IMR-90 (cell line): ENCODE results near the gene PLD1. TPM values are rescaled to one million over a fixed set of nuclear protein-coding genes. Genes with fewer than 3 reads are reported as not detected.
A peak's percentile ranks its signal among the peaks of the same experiment; 100 is the strongest.

Experiments used
- ATAC-seq: fragments of 200-7000 bp; cut with Tn5 transposase; 2 replicates; pipeline ENCODE4 v1.9.1; 2020; ENCODE audit warnings: low read depth, mild to moderate bottlenecking, moderate library complexity
- BruUV-seq: library from RNA; stranded (reverse); fragments of 400-500 nt; replicated peaks from 2 replicates; lab custom pipeline; 2021; lab: Mats Ljungman, UMichigan
- CTCF ChIA-PET: fragments of 300-600 bp; formaldehyde crosslinking; extraction: SDS; loops from one replicate; lab custom pipeline; 2021; ENCODE audit warnings: antibody characterized with exemption; lab: Yijun Ruan, JAX
- POLR2A ChIA-PET: fragments of 300-600 bp; sonication (Branson Sonifier 250); formaldehyde crosslinking; loops from one replicate; lab custom pipeline; 2022; ENCODE audit warnings: antibody characterized with exemption; ENCODE audit not compliant: unreplicated experiment; lab: Charles Lee
- DNase-seq: peaks from one replicate; pipeline ENCODE4 v3.0.0; 2013
- H2AFZ ChIP-seq: replicated peaks from 2 replicates; pipeline ENCODE3; 2013; ENCODE audit warnings: low read length, mild to moderate bottlenecking; ENCODE audit not compliant: poor library complexity
- H2AK5ac ChIP-seq: 2 replicates; pipeline ENCODE4 v1.6.1; 2013; ENCODE audit warnings: low read depth, low read length, inconsistent platforms
- H2AK9ac ChIP-seq: replicated peaks from 2 replicates; pipeline ENCODE3; 2013; ENCODE audit warnings: mild to moderate bottlenecking, low read depth, low read length, moderate library complexity; ENCODE audit not compliant: poor library complexity
- H2BK120ac ChIP-seq: 2 replicates; pipeline ENCODE4 v1.6.1; 2013; ENCODE audit warnings: low read depth, low read length, inconsistent platforms
- H2BK15ac ChIP-seq: 3 replicates; pipeline ENCODE4 v1.6.1; 2013; ENCODE audit warnings: low read depth, low read length, inconsistent platforms
- H2BK20ac ChIP-seq: 2 replicates; pipeline ENCODE4 v1.6.1; 2013; ENCODE audit warnings: low read depth, mild to moderate bottlenecking, inconsistent platforms, low read length, moderate library complexity
- H2BK5ac ChIP-seq: 2 replicates; pipeline ENCODE4 v1.6.1; 2013; ENCODE audit warnings: mild to moderate bottlenecking, low read depth, low read length, inconsistent platforms; ENCODE audit not compliant: poor library complexity, severe bottlenecking
- H3K14ac ChIP-seq: replicated peaks from 2 replicates; pipeline ENCODE4 v1.6.1; 2013; ENCODE audit warnings: low read depth, low read length, inconsistent platforms
- H3K18ac ChIP-seq: 2 replicates; pipeline ENCODE4 v1.6.1; 2013; ENCODE audit warnings: low read depth, low read length, control low read depth
- H3K23ac ChIP-seq: 2 replicates; pipeline ENCODE4 v1.6.1; 2013; ENCODE audit warnings: low read depth, low read length, inconsistent platforms
- H3K27ac ChIP-seq: 2 replicates; pipeline ENCODE4 v1.5.1; 2013; ENCODE audit warnings: mild to moderate bottlenecking, control low read depth, low read length; ENCODE audit not compliant: insufficient read depth
- H3K27me3 ChIP-seq: 2 replicates; pipeline ENCODE4 v1.6.1; 2013; ENCODE audit warnings: low read length; ENCODE audit not compliant: control insufficient read depth, insufficient read depth
- H3K36me3 ChIP-seq: 2 replicates; pipeline ENCODE4 v1.6.1; 2013; ENCODE audit warnings: low read length, mixed read lengths; ENCODE audit not compliant: control insufficient read depth, insufficient read depth
- H3K4ac ChIP-seq: 2 replicates; pipeline ENCODE4 v1.6.1; 2013; ENCODE audit warnings: low read depth, low read length, inconsistent platforms
- H3K4me1 ChIP-seq: 2 replicates; pipeline ENCODE4 v1.6.1; 2013; ENCODE audit warnings: low read length, mixed read lengths; ENCODE audit not compliant: control insufficient read depth, insufficient read depth
- H3K4me2 ChIP-seq: 2 replicates; pipeline ENCODE4 v1.6.1; 2013; ENCODE audit warnings: low read depth, mild to moderate bottlenecking, control low read depth, low read length, moderate library complexity
- H3K4me3 ChIP-seq: 2 replicates; pipeline ENCODE4 v1.5.1; 2013; ENCODE audit warnings: low read depth, mild to moderate bottlenecking, control low read depth, low read length, moderate library complexity; ENCODE audit not compliant: insufficient read depth
- H3K56ac ChIP-seq: 2 replicates; pipeline ENCODE4 v1.6.1; 2013; ENCODE audit warnings: low read length, inconsistent platforms; ENCODE audit not compliant: insufficient read depth; ENCODE audit errors: extremely low read depth
- H3K79me1 ChIP-seq, 2 experiments: 2 replicates each; pipeline ENCODE4 v1.6.1; 2013; ENCODE audit warnings: low read length in 2 of 2, inconsistent platforms in 1 of 2, low read depth in 1 of 2
- H3K9ac ChIP-seq: 2 replicates; pipeline ENCODE4 v1.6.1; 2013; ENCODE audit warnings: low read depth, low read length, control low read depth
- H3K9me1 ChIP-seq: 2 replicates; pipeline ENCODE4 v1.6.1; 2013; ENCODE audit warnings: low read length, inconsistent platforms; ENCODE audit not compliant: insufficient read depth
- H3K9me3 ChIP-seq: 2 replicates; pipeline ENCODE4 v1.6.1; 2013; ENCODE audit warnings: low read length; ENCODE audit not compliant: control insufficient read depth, insufficient read depth
- H4K20me1 ChIP-seq: 2 replicates; pipeline ENCODE4 v1.6.1; 2013; ENCODE audit warnings: low read length, inconsistent platforms; ENCODE audit not compliant: insufficient read depth
- H4K5ac ChIP-seq: 2 replicates; pipeline ENCODE4 v1.6.1; 2013; ENCODE audit warnings: mild to moderate bottlenecking, low read depth, low read length, control low read depth
- H4K8ac ChIP-seq, 2 experiments: 2 replicates each; pipeline ENCODE4 v1.6.1; 2013; ENCODE audit warnings: low read depth in 2 of 2, low read length in 2 of 2, control low read depth in 1 of 2, inconsistent platforms in 1 of 2
- H4K91ac ChIP-seq: 2 replicates; pipeline ENCODE4 v1.6.1; 2013; ENCODE audit warnings: low read depth, low read length, inconsistent platforms; ENCODE audit not compliant: insufficient read depth
- CEBPB ChIP-seq: IDR thresholded peaks from 2 replicates; pipeline ENCODE4 v1.6.1; 2012; ENCODE audit warnings: low read depth, low read length, improper control_type of control experiment
- FOS ChIP-seq: fragments of 150-350 bp; IDR thresholded peaks from 2 replicates; pipeline ENCODE4 v1.6.1; 2016; ENCODE audit warnings: low read depth, low read length
- NFE2L2 ChIP-seq: fragments of 150-350 bp; IDR thresholded peaks from 2 replicates; pipeline ENCODE4 v1.6.1; 2016; ENCODE audit warnings: low read depth, mild to moderate bottlenecking, low read length
- RAD21 ChIP-seq: IDR thresholded peaks from 2 replicates; pipeline ENCODE4 v1.6.1; 2012; ENCODE audit warnings: low read length, improper control_type of control experiment
- WGBS, 2 experiments: methylation state at CpG; one replicate each; pipeline versions ENCODE4 v1.1.5 to v1.1.7; 2013; ENCODE audit warnings: missing lambda C conversion rate in 2 of 2; ENCODE audit not compliant: insufficient read length in 1 of 2; ENCODE audit errors: extremely low coverage in 2 of 2; 5-methylcytosine and 5-hydroxymethylcytosine counted together
- dilution Hi-C: fragments of 300-500 bp; cut with HindIII; formaldehyde crosslinking; loops from one replicate; pipeline ENCODE4 v1.14.3; 2018; ENCODE audit warnings: low sequenced_read_pairs; ENCODE audit not compliant: unreplicated experiment
- in situ Hi-C: fragments of 300-500 bp; cut with MboI; formaldehyde crosslinking; loops from 3 replicates; pipeline ENCODE4 v1.14.3; 2019; ENCODE audit warnings: low sequenced_read_pairs, inconsistent platforms, mixed read lengths
- intact Hi-C: fragments of 100-400 bp; cut with micrococcal nuclease; formaldehyde crosslinking; loops from 2 replicates; pipeline ENCODE4 v1.10.0; 2022
- polyA plus RNA-seq, 3 experiments: library from polyadenylated mRNA; depleted of rRNA; stranded (reverse); fragments of >200 nt; gene quantifications; 2 replicates each; pipeline ENCODE4 v1.2.3, GENCODE V29; 2012; ENCODE audit warnings: low replicate concordance in 1 of 3
- total RNA-seq: library from RNA; depleted of rRNA; stranded (reverse); fragments of >200 nt; gene quantifications from 2 replicates; pipeline ENCODE4 v1.2.3, GENCODE V29; 2012
- TF ChIP-seq, protein P1 (sequence below): fragments of 150-350 bp; IDR thresholded peaks from 2 replicates; pipeline ENCODE4 v1.6.1; 2016; ENCODE audit warnings: low read depth, mild to moderate bottlenecking, low read length, moderate library complexity, borderline replicate concordance

PLD1 gene
- total and polyA plus RNA-seq, 2 of the 4 experiments (the other 2 are of a cell fraction) = 3.3 to 9.7 TPM

- peaks cover 24% of the 10 kb centered on the region; the same call in 1 of the 2 replicates for H3K9me1 ChIP-seq
- H2AK9ac ChIP-seq = no peak overlapping the region
- DNase-seq (peak; percentile 94), ATAC-seq (no peak)
- no peaks in the 10 kb centered on the region for H3K36me3 ChIP-seq
- no peak overlapping the region for H3K9ac ChIP-seq
- peak overlapping the region; percentile 20; the same call in 1 of the 2 replicates for H3K18ac ChIP-seq
- in situ Hi-C loops = no loop called here
- no peak overlapping the region for H4K5ac ChIP-seq
- H2AK5ac ChIP-seq = 0 out of 2 replicates have a peak overlapping the region, but pooled peaks have one; percentile 14
- peaks cover 21% of the 10 kb centered on the region for H3K4me1 ChIP-seq
- H4K91ac ChIP-seq = no peak overlapping the region
- peak overlapping the region; percentile 87 for H3K14ac ChIP-seq
- no peak overlapping the region for H2BK15ac ChIP-seq
- no peaks in the 10 kb centered on the region for H4K20me1 ChIP-seq
- H3K27ac ChIP-seq = no peak overlapping the region
- H3K56ac ChIP-seq = no peak overlapping the region
- ChIA-PET CTCF (interaction anchor here (0.8 to 1.3 kb wide), 2 partner anchors 41 to 477 kb away, joined by 3 read pairs; no protein-coding TSS in a partner anchor), POLR2A (no interaction called here)
- peak overlapping the region; percentile 6 for H2AFZ ChIP-seq
- peaks cover 11 to 31% of the 10 kb centered on the region in 2 experiments for H3K79me1 ChIP-seq
- 75% methylated on average over 1 of the region's 6 CpGs; no CpG with 5 or more reads in 1 of the 2 experiments for WGBS, 2 experiments
- H2BK5ac ChIP-seq = peak overlapping the region; percentile 22
- H3K4me2 ChIP-seq = no peak overlapping the region
- no peaks in the 10 kb centered on the region for H3K9me3 ChIP-seq
- H2BK120ac ChIP-seq = no peak overlapping the region
- H4K8ac ChIP-seq = no peak overlapping the region
- dilution Hi-C loops = no loop called here
- TF ChIP-seq CEBPB (peak; percentile 46), FOS (no peak), RAD21 (no peak), NFE2L2 (no peak)
- TF ChIP-seq, protein P1, sequence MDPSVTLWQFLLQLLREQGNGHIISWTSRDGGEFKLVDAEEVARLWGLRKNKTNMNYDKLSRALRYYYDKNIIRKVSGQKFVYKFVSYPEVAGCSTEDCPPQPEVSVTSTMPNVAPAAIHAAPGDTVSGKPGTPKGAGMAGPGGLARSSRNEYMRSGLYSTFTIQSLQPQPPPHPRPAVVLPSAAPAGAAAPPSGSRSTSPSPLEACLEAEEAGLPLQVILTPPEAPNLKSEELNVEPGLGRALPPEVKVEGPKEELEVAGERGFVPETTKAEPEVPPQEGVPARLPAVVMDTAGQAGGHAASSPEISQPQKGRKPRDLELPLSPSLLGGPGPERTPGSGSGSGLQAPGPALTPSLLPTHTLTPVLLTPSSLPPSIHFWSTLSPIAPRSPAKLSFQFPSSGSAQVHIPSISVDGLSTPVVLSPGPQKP = no peak
- H2BK20ac ChIP-seq = no peak overlapping the region; the same call in 1 of the 2 replicates
- no peaks in the 10 kb centered on the region for H3K27me3 ChIP-seq
- H3K4me3 ChIP-seq = no peak overlapping the region
- intact Hi-C loops = no loop called here
- BruUV-seq = no TSS peak
- peak overlapping the region; percentile 44; the same call in 1 of the 2 replicates for H3K4ac ChIP-seq
- peak overlapping the region; percentile 51; the same call in 1 of the 2 replicates for H3K23ac ChIP-seq
Observed at GRCh38 chr3:171788546-171789351, 21.5 kb downstream of the PLD1 start.
